ENCODE measurements around the gene MAB21L4. TPM values are rescaled to one million over a fixed set of nuclear protein-coding genes. Genes with fewer than 3 reads are reported as not detected.
"Not testable (repeated sequence)": the region's sequence is repeated elsewhere in the genome, so short reads cannot be mapped to it uniquely, and the experiment has no call there.

The MAB21L4 gene
- total RNA-seq, 4 donors from 2014 or later: 0.83 TPM; not detected in 3

DNA sequence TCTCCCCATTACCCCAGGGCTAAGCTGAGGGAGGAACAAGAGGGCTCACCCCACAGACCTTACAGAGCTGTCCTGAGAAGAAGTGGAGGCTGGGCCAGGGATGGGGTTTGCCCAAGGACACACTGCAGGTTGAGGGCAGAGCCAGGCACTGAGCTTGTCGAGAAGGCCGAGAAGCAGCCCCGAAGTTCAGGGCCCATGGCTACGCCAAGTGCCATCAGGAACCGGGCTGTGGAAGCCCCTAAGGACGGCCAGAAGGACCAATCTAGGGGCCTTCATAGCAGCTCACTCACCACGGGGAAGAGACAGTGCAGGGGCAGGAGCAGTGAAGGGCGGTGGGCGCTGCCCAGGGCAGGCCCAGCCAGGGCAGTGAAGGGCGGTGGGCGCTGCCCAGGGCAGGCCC, 45.9 kb downstream of the MAB21L4 start:
- Histone ChIP-seq H3K27ac (replicated peaks in 1 of 4) (no peak overlapping the region), H3K4me3 (no peak overlapping the region), H3K27me3 (peaks cover 0 to 30% (median 2%) of the 10 kb centered on the region in 4 donors), H3K4me1 (no peaks in the 10 kb centered on the region), H3K9me3 (no peaks in the 10 kb centered on the region), H3K36me3 (no peaks in the 10 kb centered on the region)
- no peak for DNase-seq (ENCODE audit: extremely low spot score)
- TF ChIP-seq, protein P1, sequence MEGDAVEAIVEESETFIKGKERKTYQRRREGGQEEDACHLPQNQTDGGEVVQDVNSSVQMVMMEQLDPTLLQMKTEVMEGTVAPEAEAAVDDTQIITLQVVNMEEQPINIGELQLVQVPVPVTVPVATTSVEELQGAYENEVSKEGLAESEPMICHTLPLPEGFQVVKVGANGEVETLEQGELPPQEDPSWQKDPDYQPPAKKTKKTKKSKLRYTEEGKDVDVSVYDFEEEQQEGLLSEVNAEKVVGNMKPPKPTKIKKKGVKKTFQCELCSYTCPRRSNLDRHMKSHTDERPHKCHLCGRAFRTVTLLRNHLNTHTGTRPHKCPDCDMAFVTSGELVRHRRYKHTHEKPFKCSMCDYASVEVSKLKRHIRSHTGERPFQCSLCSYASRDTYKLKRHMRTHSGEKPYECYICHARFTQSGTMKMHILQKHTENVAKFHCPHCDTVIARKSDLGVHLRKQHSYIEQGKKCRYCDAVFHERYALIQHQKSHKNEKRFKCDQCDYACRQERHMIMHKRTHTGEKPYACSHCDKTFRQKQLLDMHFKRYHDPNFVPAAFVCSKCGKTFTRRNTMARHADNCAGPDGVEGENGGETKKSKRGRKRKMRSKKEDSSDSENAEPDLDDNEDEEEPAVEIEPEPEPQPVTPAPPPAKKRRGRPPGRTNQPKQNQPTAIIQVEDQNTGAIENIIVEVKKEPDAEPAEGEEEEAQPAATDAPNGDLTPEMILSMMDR (IDR thresholded peaks at IDR 0.05): no peak
- TF ChIP-seq EP300 (IDR thresholded peaks at IDR 0.05) (no peak), POLR2AphosphoS5 (IDR thresholded peaks at IDR 0.05) (no peak), POLR2A (IDR thresholded peaks at IDR 0.05; ENCODE audit: low read depth) (no peak)
- WGBS: 81% methylated on average over 8 of the region's 11 CpGs
- intact Hi-C loops (cut with DNase I): loop anchor here (5.0 kb wide), 1 partner anchor 1027 kb away; no protein-coding TSS in a partner anchor

- WGBS: 69% methylated on average over 12 of the region's 12 CpGs
- no peak for TF ChIP-seq POLR2A (IDR thresholded peaks at IDR 0.05; ENCODE audit: low read depth)
- no peak for TF ChIP-seq EP300 (IDR thresholded peaks at IDR 0.05)
- intact Hi-C loops (cut with DNase I): no loop called here
Observed at GRCh38 chr2:240848900-240849680, 46.9 kb downstream of the MAB21L4 start.

GRCh38 chr2:240847817-240848216, 48.1 kb downstream of the MAB21L4 start:
- WGBS: 90% methylated on average over 13 of the region's 13 CpGs
- intact Hi-C loops (cut with DNase I): no loop called here
- H3K27ac ChIP-seq (replicated peaks in 1 of 4): no peak overlapping the region
- no peak for DNase-seq (ENCODE audit: extremely low spot score)
- no peaks in the 10 kb centered on the region for H3K36me3 ChIP-seq
- H3K9me3 ChIP-seq: no peaks in the 10 kb centered on the region
- H3K4me3 ChIP-seq: no peak overlapping the region
- no peak for TF ChIP-seq POLR2A (IDR thresholded peaks at IDR 0.05; ENCODE audit: low read depth)
- TF ChIP-seq POLR2AphosphoS5 (IDR thresholded peaks at IDR 0.05): no peak
- TF ChIP-seq EP300 (IDR thresholded peaks at IDR 0.05): no peak
- TF ChIP-seq, protein P1 (IDR thresholded peaks at IDR 0.05): no peak
- H3K27me3 ChIP-seq: peaks cover 0 to 26% (median 2%) of the 10 kb centered on the region in 4 donors
- H3K4me1 ChIP-seq: no peaks in the 10 kb centered on the region

More at GRCh38 chr2:240848900-240849680, 46.9 kb downstream of the MAB21L4 start:
- Histone ChIP-seq H3K36me3 (no peaks in the 10 kb centered on the region), H3K27me3 (peaks cover 0 to 30% (median 2%) of the 10 kb centered on the region in 4 donors), H3K27ac (replicated peaks in 1 of 4) (no peak overlapping the region), H3K9me3 (no peaks in the 10 kb centered on the region), H3K4me1 (no peaks in the 10 kb centered on the region), H3K4me3 (no peak overlapping the region)
- no peak for DNase-seq (ENCODE audit: extremely low spot score)

DNA sequence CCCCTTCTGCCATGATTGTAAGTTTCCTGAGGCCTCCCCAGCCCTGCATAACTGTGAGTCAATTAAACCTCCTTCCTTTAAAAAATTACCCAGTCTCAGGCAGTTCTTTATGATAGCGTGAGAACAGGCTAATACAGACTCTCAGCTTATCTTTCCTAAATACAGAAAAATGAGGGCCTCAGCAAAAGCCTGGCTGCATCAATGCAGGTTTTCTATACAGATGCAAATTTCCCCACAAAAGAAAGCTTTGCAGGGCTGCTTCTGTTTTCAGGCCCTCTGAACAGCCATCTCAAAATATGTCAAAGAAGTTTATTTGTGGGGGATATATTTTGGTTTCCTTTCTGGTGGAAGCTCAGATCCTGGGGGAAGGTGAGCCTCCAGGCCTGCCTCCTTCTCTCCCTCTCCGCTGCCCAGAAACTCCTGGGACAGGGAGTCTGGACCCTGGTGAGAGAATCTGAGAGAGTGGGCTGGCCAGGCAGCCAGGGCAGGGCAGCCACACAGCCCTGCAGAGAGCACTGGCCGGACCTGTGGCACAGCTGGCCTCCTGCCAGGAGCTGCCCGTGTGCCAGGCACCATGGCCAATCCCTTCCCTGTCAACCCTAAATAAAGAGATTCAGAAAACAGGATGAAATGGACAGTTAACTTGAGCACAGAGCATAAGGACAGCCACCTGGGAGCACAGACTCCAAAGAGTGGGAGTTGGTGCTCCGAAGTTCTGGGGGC, 48.9 kb downstream of the MAB21L4 start:
- intact Hi-C loops (cut with DNase I): no loop called here
- Histone ChIP-seq H3K36me3 (no peaks in the 10 kb centered on the region), H3K27ac (replicated peaks in 1 of 4) (no peak overlapping the region), H3K9me3 (no peaks in the 10 kb centered on the region), H3K27me3 (peaks cover 0 to 21% (median 2%) of the 10 kb centered on the region in 4 donors), H3K4me3 (no peak overlapping the region), H3K4me1 (no peaks in the 10 kb centered on the region)
- 76% methylated on average over 5 of the region's 5 CpGs for WGBS
- no peak for DNase-seq (ENCODE audit: extremely low spot score)
- TF ChIP-seq, protein P1 (IDR thresholded peaks at IDR 0.05): no peak
- no peak for TF ChIP-seq POLR2A (IDR thresholded peaks at IDR 0.05; ENCODE audit: low read depth)
- TF ChIP-seq EP300 (IDR thresholded peaks at IDR 0.05): no peak
- TF ChIP-seq POLR2AphosphoS5 (IDR thresholded peaks at IDR 0.05): no peak

- H3K4me3 ChIP-seq; H3K27ac ChIP-seq (replicated peaks in 1 of 4); H3K9me3 ChIP-seq; DNase-seq (ENCODE audit: extremely low spot score); intact Hi-C loops (cut with DNase I); H3K36me3 ChIP-seq; H3K4me1 ChIP-seq: not testable (repeated sequence)
- 81% methylated on average over 2 of the region's 2 CpGs for WGBS
- peaks cover 0 to 22% (median 0%) of the 10 kb centered on the region in 4 donors for H3K27me3 ChIP-seq
Observed at GRCh38 chr2:240846309-240846708, 49.6 kb downstream of the MAB21L4 start.

All from esophagus muscularis mucosa (tissue), 4 donors.